ENCODE results near the gene MYH11.

The MYH11 gene

DNA sequence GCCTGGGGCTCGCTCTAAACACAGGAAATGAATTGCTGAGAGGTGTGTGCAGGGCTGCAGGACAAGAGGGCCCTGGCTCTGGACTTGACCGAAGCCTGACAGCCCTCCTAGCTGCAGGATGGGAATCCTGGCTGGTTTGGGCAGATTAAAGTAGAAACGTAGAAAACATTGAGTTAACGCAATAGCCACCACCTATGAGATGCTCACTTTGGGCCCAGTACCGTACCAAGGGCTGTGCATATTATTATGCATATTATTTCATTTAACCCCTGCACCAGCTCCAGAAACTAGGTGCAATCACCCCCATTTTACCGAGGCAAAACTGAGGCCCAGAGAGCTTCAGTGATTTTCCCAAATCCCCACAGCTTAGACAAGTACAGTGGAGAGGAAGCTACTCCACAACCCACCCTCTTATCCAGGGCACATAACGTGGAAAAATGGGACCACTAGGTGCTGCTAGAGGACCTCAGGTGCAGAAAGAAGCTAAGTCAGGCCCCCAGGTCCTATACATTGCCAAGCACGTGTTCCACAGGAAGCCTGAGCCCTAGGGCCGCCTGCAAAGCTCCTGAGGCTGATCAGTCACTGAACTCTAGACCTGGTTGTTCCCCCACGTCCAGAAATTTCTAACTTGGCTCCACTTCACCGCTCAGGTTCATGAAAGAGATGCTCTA, 79.2 kb downstream of the MYH11 start:
- peak; percentile 39 for DNase-seq (ENCODE audit: low read depth)

DNA sequence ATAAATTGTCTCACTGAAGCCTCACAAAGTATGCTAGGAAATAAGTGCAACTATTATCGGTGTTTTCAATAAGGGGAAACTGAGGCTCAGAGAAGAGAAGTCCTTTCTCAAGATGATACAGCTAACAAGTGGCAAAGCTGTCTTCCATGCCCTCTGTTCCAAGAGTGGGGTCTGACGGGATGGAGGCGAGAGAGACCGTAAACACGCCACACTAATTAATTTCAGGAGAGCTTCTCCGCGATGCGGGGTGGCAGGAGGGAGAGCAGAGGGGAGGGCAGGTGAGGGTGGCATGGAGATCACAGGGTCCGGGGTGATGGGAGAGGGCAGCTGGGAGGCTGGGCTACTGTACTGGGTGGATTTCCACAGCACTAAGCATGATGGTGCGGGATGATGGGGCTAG, 80.3 kb downstream of the MYH11 start:
- DNase-seq (ENCODE audit: low read depth), result no peak

DNA sequence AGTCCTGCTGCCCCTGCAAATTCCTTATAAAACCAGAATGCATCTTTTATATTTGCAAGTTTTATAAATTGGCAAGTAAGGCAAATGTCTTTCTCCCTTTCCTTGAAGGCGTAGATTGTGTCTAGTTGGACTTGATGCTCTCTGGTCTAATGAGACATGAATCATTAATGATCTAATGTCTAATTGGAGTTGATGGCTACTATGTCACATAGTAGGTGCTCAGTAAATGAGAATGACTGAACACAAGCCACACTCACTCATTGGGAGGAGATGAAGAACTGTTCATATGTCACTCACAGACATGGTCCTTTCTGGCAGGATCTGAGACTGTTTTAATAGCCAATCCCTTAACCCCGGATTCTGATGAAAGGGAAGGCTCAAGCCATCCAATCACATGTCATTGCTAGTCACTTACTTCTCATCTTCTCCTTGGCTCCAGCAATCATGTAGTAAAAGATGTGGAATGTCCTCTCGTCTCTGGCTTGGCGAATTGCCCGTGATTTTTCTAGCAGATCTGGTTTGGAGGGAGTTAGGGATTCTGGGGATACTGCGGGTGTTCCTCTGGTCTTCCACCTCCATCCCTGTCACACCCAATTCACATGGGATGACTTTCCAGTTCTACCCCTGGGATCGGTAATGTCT, 81.0 kb downstream of the MYH11 start:
- no peak for DNase-seq (ENCODE audit: low read depth)

DNA sequence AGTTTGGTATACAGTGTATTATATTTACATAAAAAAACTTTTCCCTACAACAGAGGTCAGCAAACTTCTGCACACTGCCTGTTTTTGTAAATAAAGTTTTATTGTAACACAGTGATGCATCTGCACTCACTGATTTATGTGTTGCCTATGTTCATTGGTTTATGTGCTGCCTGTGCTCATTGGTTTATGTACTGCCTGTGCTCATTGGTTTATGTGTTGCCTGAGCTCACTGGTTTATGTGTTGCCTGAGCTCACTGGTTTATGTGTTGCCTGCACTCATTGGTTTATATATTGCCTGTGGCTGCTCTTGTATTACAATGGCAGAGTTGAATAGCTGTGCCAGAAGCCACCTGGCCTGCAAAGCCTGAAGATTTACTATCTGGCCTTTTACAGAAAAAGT, 81.6 kb downstream of the MYH11 start:
- no peak for DNase-seq (ENCODE audit: low read depth)

DNA sequence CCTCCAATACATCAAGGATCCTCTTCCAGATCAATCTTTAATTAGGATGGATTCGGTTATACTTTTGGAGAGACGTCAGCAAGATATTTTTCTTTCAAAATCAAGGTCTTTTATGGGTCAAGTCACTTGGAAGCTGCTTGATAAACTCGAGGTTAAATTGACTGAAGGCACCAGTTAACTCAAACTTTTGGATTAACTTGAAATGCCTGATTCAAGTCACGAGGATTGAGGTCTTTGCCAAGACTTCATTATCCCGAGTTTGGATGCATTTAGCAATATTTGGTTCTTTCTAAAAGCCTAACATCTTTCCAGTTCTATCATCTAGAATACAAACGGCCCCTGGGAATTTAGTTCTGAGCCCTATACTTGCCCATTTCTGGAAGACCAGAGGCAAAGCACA, 82.9 kb downstream of the MYH11 start:
- peak; percentile 34 for DNase-seq (ENCODE audit: low read depth)

DNA sequence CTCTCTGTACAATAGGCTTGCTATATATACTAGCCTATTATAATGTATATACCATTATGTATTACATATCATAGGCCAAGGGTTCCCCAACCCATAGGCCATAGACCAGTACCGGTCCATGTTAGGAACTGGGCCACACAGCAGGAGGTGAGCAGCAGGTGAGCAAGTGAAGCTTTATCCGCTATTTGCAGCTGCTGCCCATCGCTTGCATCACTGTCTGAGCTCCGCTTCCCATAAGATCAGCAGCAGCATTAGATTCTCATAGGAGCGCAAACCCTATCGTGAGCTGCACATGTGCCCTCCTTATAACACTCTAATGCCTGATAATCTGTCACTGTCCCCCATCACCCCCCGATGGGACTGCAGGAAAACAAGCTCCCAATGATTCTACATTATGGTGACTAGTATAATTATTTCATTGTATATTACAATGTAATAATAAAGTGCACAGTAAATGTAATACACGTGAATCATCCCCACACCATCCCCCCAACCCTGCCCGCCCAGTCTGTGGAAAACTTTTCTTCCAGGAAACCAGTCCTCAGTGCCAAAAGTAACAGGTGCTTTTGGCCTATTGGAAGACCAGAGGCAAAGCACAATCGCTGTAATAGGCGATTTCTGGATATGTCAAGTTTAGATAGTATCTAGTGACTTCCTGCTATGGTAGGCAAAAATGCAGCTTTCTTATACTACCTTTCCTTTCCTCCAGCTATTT, 84.1 kb downstream of the MYH11 start:
- DNase-seq (ENCODE audit: low read depth), result no peak

DNA sequence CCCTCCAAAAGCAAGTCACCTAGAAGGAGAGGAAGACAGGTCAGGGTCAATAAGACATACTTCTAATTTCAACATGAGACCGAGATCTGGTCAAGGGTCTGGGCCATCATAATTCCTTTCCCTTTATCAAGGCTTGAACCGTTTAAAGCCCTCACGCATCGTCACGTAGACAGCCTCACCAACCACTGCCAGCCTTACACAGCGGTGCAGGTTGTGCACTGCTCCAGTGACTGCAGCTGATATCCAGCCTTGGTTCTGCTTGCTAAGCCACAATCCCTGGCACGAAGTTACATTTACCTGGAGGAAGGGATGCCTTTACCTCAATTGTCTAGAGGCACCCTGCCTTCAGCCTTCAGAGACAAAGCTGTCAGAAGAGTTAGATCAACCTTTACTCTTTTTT, 85.1 kb downstream of the MYH11 start:
- DNase-seq (ENCODE audit: low read depth), result no peak

DNA sequence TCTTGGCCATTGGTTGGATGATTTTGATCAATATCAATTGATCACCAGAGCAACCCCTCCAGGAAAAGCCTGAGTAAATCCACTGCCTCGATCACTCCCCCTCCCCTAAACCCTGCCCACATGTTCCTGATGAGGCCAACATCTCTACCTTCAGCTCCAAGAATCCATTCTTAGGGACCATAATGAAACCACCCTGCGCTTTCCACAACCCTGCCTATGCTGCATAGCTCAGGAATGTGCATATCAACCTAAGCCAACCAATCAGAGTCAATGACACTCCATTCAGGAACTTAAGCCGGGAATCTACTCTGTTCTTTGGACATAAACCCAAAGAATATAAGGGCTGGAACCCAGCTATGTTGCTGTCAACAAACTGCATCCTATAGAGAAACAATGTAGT, 86.3 kb downstream of the MYH11 start:
- DNase-seq (ENCODE audit: low read depth), result peak; percentile 15

DNA sequence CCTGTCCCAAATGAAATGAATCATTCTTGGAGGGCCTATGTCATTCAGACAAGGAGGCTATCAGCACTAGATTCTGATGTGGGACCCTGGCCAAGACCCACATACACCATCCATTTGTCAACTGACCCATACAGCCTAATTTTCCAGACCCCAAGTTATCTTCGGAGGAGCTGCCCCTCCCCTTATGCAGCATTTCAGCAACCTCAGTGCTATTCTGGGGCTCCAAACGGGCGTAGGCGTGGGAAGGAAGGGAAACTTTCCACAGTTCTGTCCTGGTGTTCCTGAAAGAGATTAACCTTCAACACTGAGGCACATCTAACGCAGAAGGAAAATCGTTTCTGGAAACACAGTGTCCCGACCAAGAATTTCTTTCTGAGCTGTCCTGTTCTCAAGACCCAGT, 86.7 kb downstream of the MYH11 start:
- no peak for DNase-seq (ENCODE audit: low read depth)

DNA sequence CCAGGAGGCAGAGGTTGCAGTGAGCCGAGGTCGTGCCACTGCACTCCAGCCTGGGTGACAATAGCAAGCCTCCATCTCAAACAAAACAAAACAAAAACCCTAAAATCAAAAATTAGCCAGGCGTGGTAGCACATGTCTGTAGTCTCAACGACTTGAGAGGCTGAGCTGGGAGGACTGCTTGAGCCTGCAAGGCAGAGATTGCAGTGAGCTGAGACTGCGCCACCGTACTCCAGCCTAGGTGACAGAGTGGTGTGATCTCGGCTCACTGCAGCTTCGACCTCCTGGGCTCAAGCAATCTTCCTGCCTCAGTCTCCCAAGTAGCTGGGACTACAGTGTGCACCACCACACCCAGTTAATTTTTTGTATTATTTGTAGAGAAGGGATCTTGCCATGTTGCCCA, 87.6 kb downstream of the MYH11 start:
- no peak for DNase-seq (ENCODE audit: low read depth)

DNA sequence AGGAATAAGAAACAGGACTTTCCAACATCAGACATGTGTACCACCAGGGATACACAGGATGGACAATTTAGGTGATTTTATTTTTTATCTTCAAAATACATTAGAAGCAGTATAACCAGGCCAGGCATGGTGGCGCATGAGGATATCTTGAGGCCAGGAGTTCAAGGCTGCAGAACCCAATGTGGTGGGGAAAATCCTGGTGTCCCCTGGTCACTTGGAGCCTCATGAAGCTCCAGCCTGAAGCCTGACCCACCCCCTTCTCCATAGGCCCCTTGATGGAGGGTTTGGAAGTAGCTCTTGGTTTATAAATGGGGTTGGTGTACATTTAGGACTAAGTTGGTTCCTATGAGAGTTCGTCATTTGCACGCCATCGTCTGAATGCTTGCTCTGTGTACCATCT, 88.6 kb downstream of the MYH11 start:
- DNase-seq (ENCODE audit: low read depth), result no peak

DNA sequence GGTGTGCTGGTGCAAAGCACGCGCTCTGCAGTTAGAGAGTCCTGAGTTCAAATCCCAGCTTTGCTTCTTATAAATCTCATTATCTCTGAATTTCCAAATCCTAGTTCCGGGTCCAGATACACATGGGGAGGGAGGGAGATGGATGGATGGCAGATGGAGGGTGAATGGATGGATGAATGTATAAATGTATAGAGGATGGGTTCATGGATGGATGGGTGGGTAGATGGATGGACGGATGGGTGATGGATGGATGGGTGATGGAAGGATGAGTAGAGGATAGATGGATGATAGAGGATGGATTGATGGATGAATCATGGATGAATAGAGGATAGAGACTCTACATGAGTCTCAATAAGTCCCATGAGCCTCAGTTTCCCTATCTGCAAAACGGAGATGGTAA, 89.9 kb downstream of the MYH11 start:
- no peak for DNase-seq (ENCODE audit: low read depth)

DNA sequence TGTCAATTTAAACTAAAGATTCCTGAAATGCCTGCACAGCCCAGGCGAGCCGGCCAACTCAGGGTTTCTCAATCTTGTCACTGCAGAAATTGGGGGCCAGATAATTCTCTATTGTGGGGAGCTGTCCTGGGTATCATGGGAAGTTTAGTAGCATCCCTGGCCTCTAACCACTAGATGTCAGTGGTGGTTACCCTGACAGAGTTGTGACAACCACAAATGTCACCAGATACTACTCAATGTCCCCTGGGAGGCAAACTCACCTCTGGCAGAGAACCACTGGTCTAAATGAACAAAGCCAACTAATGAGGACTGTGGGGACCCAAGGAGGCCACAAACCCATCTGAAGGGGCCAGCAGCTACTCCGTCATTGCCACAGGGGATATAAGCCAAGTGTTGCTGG, 90.9 kb downstream of the MYH11 start:
- peak; percentile 44 for DNase-seq (ENCODE audit: low read depth)

DNA sequence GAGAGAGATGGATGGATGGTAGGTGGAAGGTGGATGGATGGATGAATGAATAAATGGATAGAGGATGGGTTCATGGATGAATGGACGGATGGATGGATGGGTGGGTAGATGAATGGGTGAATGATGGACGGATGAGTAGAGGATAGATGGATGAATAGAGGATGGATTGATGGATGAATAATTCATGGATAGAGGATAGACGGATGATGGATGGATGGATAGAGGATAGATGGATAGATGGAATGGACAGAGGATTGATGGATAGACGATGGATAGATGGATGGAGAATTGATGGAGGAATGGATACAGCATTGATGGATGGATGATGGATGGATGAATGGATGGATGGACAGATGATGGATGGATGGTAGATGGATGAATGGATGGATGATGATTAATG, 91.7 kb downstream of the MYH11 start:
- no peak for DNase-seq (ENCODE audit: low read depth)

DNA sequence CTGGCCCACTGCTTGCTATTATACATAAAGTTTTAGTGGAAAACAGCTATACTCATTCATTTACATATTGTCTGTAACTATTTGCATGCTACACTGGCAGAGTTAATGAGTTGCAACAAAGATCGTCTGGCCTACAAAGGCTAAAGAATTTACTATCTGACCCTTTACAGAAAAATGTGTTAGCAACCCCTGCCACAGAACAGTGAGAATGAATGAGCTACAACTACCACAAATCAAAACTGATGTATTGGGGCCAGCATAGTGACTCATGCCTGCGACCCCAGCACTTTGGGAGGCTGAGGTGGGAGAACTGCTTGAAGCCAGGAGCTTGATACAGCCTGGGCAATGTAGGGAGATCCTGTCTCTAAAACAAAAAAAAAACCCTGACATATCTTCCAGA, 92.7 kb downstream of the MYH11 start:
- DNase-seq (ENCODE audit: low read depth), result no peak

DNA sequence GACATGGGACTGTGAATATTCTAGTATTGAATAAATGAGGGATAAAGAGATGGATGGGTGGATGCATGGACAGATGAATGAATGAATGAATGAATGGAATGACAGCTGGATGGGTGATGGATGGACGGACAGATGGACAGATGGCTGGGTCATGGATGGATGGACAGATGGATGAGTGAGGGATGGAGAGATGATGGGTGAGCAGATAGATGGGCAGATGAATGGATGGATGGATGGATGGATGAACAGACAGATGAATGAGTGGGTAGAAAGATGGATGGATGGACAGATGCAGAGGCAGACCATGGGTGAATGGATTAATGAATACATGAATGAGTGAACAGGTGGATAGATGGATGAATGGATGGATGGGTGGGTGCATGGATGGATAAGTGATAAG, 96.7 kb downstream of the MYH11 start:
- DNase-seq (ENCODE audit: low read depth), result no peak

DNA sequence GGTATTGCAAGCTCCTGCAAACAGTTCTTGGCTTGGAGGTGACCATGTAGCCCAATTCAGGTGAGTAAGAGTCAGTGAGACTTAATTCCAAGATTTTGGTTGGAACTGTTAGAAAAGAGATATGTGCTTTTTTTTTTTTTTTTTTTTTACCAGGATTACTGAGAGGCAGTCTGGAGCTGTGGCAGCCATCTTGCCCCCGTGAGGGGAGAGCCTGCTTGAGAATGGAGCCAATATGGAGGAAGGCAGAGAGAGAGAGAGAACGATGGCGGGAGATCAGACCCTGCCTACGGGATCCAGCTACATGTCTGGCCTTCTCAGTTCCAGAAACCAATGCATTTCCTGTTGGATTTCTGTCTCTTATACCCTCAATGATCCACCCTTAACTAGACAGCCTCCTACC, 97.8 kb downstream of the MYH11 start:
- DNase-seq (ENCODE audit: low read depth), result no peak

DNA sequence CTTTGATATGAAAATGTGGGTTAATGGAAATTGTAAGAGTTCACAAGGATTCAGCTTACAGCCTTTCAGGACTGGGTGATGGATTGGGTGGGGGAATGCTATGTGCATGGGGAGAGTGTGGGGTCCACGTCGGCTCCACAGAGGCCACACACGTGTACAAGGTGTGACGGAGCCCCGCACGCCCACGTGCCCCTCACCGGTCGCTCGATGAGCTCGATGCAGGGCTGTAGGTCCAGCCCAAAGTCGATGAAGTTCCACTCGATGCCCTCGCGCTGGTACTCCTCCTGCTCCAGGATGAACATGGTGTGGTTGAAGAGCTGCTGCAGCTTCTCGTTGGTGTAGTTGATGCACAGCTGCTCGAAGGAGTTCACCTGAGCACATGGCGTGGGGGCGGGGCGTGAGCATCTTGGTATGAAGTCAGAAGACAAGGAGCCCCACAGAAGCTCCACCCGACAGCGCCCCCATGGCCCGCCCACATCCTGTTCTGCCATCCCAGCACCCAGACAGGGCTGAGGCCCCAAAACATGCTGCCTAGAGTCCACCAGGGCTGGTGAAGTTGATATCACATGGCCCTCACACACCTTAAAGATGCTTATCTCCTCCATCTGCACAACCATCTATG, 99.1 kb downstream of the MYH11 start:
- no peak for DNase-seq (ENCODE audit: low read depth)

DNA sequence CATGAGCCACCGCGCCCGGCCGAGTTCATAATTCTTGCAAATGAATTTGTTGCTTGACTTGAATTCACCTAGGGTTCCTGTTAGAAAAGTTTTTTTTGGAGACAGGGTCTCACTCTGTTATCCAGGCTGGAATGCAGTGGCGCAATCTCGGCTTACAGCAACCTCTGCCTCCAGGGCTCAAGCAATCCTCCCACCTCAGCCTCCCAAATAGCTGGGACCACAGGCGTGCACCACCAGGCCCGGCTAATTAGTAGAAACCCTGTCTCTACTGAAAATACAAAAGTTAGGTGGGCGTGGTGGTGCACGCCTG, 99.8 kb downstream of the MYH11 start:
- no peak for DNase-seq (ENCODE audit: low read depth)

DNA sequence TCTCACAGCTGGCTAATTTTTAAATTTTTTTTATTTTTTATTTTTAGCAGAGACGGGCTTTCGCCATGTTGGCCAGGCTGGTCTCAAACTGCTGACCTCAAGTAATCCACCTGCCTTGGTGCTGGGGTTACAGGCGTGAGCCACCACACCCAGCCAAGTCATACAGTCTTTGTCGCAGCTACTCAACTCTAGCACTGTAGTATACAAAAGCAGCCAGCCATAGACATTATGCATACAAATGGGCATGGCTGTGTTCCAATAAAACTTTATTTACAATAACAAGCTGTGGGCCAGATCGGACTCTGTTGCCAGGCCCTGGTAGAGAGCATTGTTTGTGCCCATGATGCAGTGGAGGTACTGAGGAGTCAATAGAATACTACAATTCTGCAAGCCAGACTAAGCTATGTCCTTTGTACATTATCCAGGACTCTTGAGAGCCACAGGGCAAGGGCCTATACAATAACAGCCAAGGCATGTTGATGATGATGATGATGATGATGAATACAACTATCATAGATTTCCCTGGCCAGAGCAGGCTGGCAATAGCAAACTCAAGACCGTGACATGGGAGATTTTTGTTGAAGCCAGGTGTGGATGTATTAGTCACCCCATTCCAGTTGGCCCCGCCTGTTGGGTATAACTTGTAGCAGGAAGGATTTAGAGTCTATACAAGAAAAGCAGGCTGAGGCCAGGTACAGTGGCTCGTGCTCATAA, 101.8 kb downstream of the MYH11 start:
- no peak for DNase-seq (ENCODE audit: low read depth)

DNA sequence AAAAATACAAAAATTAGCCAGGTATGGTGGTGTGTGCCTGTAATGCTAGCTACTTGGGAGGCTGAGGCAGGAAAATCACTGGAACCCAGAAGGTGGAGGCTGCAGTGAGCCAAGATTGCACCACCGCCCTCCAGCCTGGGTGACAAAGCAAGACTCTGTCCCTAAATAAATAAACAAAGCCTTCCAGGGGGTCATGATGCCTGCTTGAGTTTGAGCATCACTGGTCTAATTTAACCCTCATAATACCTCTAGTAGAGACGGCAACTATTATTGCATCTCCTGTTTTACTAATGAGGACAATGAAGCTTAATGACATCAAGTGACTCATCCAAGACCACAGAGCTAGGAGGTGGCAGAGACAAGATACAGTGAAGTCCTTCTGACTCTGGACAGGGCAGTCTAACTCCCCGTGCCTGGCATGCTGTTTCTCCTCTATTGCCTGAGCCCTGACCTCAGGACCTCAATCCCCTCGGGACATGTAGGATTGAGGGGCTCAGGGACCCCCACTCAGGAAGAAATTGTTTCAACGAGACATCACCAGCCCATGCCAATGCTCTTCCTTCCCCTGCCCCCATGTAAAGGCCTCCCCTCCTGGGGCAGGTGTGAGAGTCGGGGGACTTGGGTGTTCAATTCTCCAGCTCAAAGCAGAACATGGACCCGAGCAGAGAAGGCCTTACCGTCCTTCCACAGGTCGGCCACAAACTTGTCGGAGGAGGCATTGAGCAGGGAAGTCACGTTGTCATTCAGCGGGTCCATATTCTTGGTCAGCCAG, 103.9 kb downstream of the MYH11 start:
- DNase-seq (ENCODE audit: low read depth), result no peak

DNA sequence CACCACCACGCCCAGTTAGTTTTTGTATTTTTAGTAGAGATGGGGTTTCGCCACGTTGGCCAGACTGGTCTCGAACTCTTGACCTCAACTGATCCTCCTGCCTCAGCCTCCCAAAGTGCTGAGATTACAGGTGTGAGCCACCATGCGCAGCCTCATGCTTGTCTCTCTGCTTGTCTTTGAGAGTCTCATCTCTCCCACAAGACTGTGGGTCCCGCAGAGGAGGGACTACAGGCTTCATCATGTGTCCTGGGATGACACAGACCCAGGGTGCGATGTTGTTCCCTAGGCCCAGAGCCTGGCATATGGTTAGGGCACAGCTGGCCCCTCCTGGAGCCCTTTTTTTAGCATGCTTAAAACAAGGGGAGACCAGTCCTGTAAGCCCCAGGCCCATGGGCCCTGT, 104.9 kb downstream of the MYH11 start:
- DNase-seq (ENCODE audit: low read depth), result no peak
